Retinal pigment epithelial cell (primary cell): ENCODE data around the gene MED25.

Experiments used
- DNase-seq: peaks from one replicate; pipeline ENCODE4 v3.0.0-alpha.2; 2010; ENCODE audit warnings: low read depth
- H3K4me3 ChIP-seq: 2 replicates; pipeline ENCODE4 v1.5.1; 2011; ENCODE audit warnings: mild to moderate bottlenecking, low read length, control low read depth, moderate library complexity
- TF ChIP-seq, protein P1 (sequence below): conservative IDR thresholded peaks from 2 replicates; pipeline ENCODE4 v1.5.1; 2011; ENCODE audit warnings: low read depth, low read length, control low read depth, inconsistent platforms

Gene MED25

DNA sequence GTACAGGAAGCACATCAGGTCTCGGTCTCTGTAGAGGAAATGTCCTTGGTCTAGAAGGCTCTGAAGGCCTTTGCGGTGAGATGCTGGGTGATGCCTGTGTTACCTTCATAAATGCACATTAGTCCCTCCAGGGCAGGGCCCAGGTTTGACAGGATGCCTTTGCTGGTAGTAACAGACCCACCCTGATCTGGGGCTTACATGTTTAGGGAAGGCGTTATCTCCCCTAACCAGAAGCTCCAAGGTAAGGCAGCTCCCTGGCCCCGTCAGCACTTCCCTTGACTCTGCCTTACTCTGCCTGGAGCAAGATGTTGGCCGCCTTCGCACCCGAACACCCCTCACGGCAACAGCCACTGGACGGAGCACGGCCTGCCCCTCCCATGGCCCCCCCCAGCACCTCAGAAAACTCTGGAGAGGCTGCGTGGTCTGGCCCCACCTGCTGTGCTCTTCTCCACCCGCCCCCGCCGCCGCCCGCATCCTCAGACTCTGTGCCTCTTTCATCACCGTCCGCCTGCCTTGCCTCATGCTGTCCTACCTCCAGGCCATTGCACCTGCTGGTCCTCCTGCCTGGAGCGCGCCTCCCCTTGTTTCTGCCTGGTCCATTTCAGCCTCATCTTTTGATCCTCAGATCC, 42.2 kb upstream of the MED25 start:
- DNase-seq: no peak
- TF ChIP-seq, protein P1, sequence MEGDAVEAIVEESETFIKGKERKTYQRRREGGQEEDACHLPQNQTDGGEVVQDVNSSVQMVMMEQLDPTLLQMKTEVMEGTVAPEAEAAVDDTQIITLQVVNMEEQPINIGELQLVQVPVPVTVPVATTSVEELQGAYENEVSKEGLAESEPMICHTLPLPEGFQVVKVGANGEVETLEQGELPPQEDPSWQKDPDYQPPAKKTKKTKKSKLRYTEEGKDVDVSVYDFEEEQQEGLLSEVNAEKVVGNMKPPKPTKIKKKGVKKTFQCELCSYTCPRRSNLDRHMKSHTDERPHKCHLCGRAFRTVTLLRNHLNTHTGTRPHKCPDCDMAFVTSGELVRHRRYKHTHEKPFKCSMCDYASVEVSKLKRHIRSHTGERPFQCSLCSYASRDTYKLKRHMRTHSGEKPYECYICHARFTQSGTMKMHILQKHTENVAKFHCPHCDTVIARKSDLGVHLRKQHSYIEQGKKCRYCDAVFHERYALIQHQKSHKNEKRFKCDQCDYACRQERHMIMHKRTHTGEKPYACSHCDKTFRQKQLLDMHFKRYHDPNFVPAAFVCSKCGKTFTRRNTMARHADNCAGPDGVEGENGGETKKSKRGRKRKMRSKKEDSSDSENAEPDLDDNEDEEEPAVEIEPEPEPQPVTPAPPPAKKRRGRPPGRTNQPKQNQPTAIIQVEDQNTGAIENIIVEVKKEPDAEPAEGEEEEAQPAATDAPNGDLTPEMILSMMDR: no peak
- H3K4me3 ChIP-seq: no peak overlapping the region

DNA sequence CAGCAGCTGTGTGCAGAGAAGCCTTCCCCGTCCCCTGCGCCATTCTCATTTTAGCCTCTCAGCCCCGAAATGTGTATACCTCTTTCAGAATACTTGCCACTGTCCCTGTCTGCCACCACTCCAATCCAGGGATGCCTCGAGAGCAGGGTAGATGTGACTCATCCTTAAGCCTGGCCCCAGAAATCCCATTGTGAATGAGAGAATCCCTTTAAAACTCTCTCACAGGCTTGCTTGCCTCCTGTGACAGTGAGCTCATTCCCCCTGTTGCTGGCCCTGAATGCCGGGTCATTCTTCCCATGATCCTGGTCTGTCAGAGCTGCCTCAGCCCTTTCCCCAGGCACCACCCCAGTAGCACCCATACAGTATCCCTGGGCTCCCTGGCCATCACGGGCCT, 41.7 kb upstream of the MED25 start:
- TF ChIP-seq, protein P1: no peak
- DNase-seq: no peak

DNA sequence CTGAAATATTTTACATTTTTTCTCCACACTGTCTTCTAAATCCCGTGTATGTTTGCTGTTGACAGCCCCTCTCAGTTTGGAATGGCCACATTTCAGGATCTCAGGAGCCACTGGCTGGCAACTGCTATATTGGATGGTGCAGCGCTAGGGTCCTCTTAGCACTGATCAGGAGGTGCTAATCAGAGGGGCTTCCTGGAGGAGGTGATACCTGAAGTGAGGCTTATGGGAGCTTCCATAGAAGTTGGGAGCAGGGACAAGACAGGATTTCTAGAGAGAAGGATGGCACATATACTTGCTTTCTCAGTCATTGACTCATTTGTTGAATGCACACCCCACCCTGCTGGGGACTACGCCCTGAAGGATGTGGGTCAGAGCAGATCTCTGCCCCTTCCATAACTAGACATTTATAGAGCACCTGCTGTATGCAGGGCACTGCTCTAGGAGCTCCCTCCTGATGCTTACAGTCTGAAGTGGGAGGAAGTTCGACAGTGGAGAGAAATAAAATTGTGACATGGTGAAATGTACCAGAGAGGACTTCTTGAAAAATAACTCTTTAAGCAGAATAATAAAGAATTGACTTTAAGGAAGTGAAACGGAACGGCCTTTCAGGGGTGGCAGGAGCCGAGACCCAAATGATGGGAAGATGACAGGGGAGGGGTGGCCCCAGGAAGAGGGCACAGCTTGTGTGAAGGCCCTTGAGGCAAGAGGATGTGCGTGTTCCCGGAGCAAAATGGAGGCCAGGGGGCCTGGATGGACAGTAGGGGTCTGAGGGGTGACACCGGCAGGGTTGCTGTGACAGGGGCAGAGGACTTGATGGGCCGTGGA, 38.1 kb upstream of the MED25 start:
- no peak for DNase-seq
- TF ChIP-seq, protein P1: no peak
- H3K4me3 ChIP-seq: no peak overlapping the region

More for the DNA sequence above, 41.7 kb upstream of the MED25 start:
- H3K4me3 ChIP-seq: no peak overlapping the region

DNA sequence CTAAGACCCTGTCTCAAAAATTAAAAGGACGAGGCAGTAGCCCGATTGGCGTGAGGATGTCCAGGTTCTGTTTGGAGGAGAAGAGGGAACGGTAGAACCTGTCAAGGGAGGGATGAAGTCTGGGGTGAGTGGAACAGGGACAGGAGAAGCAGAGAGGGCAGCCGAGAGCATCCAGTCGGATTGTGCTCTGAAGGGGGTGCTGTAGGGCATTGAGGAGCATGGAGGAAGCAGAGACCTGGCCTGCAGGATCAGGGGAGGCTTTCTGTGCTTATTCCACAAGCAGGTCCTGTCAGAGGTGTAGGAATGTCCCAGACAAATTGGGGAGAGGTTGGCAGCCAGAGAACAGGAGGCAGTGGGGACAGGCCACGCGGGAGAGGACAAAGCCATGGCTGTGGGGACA, 37.2 kb upstream of the MED25 start:
- no peak for DNase-seq
- TF ChIP-seq, protein P1: no peak
- no peak overlapping the region for H3K4me3 ChIP-seq

DNA sequence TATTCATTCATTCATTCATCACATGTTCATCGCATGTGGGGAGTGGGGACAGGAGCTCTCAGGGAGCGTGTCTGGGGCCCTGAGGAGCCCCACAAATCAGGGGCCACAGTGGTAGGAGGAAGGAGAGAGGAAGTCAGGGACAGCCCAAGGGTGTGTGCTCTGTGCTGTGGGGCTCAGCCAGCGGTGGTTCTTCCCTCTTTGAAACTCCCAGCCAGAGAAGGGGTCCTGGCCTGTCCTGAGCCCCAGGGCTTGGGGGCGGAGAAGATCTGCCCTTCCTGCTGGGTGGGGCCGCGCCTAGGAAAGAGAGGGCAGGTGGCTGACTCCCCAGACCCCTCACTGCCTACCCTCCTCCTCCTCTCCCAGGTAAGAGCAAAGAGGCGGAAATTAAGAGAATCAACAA, 36.7 kb upstream of the MED25 start:
- DNase-seq: no peak
- H3K4me3 ChIP-seq: no peak overlapping the region
- TF ChIP-seq, protein P1: no peak

DNA sequence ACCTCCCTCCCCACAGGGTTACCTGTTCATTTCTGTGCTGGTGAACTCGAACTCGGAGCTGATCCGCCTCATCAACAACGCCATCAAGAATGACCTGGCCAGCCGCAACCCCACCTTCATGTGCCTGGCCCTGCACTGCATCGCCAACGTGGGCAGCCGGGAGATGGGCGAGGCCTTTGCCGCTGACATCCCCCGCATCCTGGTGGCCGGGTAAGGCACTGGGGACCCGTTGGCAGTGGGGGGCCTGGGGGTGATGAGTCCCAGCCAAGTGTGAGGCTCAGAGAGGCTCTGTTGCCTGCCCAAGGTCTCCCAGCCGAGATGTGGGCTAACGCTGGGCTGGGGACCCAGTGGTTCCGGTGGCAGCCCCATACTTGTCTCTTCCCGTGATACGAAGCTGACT, 35.6 kb upstream of the MED25 start:
- H3K4me3 ChIP-seq: no peak overlapping the region
- DNase-seq: no peak
- TF ChIP-seq, protein P1: no peak

DNA sequence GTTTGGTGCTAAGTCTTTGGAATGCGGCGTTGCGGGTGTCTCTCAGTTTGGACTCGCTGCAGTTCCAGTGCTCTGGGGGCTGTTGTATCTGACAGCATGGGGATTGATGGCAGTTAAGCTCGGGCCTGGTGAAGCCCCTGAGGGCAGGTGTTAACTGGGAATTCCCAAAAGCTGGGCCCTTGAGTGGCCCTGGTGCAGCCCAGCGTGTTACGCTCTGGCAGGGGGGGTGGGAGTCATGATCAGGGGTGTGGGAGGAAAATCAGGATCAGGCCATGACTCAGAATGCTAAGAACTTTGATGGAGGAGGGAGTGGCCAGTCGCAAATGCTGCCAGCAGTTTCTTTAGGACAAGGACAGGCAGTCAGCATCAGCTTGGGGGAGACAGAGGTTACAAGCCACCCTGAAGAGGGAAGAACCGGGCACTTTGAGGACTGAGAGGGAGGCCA, 31.7 kb upstream of the MED25 start:
- DNase-seq: peak; percentile 25
- TF ChIP-seq, protein P1: no peak
- no peak overlapping the region for H3K4me3 ChIP-seq
